Calu3 (cell line): Measurements from ENCODE around the gene HDGF. TPM values are rescaled to one million over a fixed set of nuclear protein-coding genes. Genes with fewer than 3 reads are reported as not detected.

Experiments used
- BruUV-seq: library from RNA; stranded (reverse); fragments of 400-500 nt; replicated peaks from 2 replicates; lab custom pipeline; 2021; lab: Mats Ljungman, UMichigan
- CTCF ChIA-PET: fragments of 300-600 bp; sonication (Branson Sonifier 250); formaldehyde crosslinking; loops from one replicate; lab custom pipeline; 2022; ENCODE audit warnings: antibody characterized with exemption; lab: Charles Lee
- DNase-seq: peaks from one replicate; pipeline ENCODE4 v3.0.0; 2022
- H3K27ac Mint-ChIP-seq: one replicate; pipeline ENCODE4 v1.8.0; 2022; ENCODE audit warnings: mixed read lengths; ENCODE audit not compliant: unreplicated experiment
- H3K27me3 Mint-ChIP-seq: one replicate; pipeline ENCODE4 v1.8.0; 2022; ENCODE audit warnings: mixed read lengths; ENCODE audit not compliant: unreplicated experiment
- H3K36me3 Mint-ChIP-seq: one replicate; pipeline ENCODE4 v1.8.0; 2022; ENCODE audit warnings: mild to moderate bottlenecking, moderate library complexity, mixed read lengths; ENCODE audit not compliant: insufficient read depth, unreplicated experiment
- H3K4me1 Mint-ChIP-seq: one replicate; pipeline ENCODE4 v1.8.0; 2022; ENCODE audit warnings: mild to moderate bottlenecking, low read depth, mixed read lengths; ENCODE audit not compliant: unreplicated experiment
- H3K4me3 Mint-ChIP-seq: one replicate; pipeline ENCODE4 v1.8.0; 2022; ENCODE audit warnings: mild to moderate bottlenecking, low read depth, moderate library complexity, mixed read lengths; ENCODE audit not compliant: unreplicated experiment
- H3K9me3 Mint-ChIP-seq: one replicate; pipeline ENCODE4 v1.8.0; 2022; ENCODE audit warnings: low read depth, mixed read lengths; ENCODE audit not compliant: unreplicated experiment
- intact Hi-C: fragments of 100-400 bp; cut with micrococcal nuclease; formaldehyde crosslinking; loops from one replicate; pipeline ENCODE4 v1.10.0; 2022; ENCODE audit not compliant: unreplicated experiment
- total RNA-seq: library from RNA; stranded (reverse); gene quantifications from 2 replicates; pipeline ENCODE4 v1.2.3, GENCODE V29; 2022
- TF ChIP-seq, protein P1 (sequence below): fragments of 200-600 bp; IDR thresholded peaks from one replicate; pipeline ENCODE4 v1.8.0; 2022; ENCODE audit warnings: antibody characterized with exemption; ENCODE audit not compliant: unreplicated experiment

Gene HDGF
- total RNA-seq, 1 experiment from 2014 or later = 470 TPM

DNA sequence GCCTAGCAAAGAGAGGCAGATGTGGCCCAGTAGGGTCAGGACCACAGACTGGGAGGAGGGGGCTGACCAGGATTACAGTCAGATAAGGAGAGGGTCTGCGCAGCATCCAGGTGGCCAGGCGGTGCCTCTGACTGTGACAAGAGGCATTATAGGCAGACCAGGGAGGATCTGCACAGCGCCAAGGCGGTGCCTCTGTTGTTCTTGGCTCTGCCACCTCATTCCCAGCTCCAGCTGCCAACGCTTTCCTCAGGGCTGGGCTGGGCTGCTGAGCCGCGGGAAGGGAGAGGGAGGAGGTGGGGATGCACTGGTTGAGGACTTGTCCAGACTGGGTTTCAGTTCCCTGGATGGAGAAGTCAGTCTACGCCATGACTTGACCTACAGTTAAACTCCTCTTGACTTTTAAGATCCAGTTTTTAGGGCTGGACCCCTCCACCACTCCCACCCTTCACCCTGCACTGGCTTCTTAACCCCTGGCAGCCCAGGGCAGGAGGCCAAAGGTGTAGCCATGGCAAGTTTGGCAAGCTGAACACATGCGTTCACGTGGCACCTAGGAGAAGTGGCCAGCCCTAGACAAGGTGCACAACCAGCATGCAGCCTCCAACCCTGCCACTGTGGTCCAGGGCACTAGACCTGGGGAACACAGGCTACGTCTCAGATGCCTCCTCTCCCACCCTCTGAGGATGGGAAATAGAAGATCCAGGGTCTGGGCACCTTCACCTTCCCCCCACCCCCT is 41.6 kb downstream of the HDGF start:
- H3K36me3 Mint-ChIP-seq = peaks cover 25% of the 10 kb centered on the region
- H3K4me3 Mint-ChIP-seq = no peak overlapping the region
- no peak overlapping the region for H3K27ac Mint-ChIP-seq
- BruUV-seq = no TSS peak
- H3K27me3 Mint-ChIP-seq = peaks cover 13% of the 10 kb centered on the region
- H3K9me3 Mint-ChIP-seq = no peaks in the 10 kb centered on the region
- CTCF ChIA-PET = interaction anchor here (7.1 kb wide), 1 partner anchor 18 kb away, joined by 130 read pairs; no protein-coding TSS in a partner anchor
- peaks cover 31% of the 10 kb centered on the region for H3K4me1 Mint-ChIP-seq
- intact Hi-C loops = no loop called here
- TF ChIP-seq, protein P1, sequence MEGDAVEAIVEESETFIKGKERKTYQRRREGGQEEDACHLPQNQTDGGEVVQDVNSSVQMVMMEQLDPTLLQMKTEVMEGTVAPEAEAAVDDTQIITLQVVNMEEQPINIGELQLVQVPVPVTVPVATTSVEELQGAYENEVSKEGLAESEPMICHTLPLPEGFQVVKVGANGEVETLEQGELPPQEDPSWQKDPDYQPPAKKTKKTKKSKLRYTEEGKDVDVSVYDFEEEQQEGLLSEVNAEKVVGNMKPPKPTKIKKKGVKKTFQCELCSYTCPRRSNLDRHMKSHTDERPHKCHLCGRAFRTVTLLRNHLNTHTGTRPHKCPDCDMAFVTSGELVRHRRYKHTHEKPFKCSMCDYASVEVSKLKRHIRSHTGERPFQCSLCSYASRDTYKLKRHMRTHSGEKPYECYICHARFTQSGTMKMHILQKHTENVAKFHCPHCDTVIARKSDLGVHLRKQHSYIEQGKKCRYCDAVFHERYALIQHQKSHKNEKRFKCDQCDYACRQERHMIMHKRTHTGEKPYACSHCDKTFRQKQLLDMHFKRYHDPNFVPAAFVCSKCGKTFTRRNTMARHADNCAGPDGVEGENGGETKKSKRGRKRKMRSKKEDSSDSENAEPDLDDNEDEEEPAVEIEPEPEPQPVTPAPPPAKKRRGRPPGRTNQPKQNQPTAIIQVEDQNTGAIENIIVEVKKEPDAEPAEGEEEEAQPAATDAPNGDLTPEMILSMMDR = no peak
- DNase-seq = no peak

DNA sequence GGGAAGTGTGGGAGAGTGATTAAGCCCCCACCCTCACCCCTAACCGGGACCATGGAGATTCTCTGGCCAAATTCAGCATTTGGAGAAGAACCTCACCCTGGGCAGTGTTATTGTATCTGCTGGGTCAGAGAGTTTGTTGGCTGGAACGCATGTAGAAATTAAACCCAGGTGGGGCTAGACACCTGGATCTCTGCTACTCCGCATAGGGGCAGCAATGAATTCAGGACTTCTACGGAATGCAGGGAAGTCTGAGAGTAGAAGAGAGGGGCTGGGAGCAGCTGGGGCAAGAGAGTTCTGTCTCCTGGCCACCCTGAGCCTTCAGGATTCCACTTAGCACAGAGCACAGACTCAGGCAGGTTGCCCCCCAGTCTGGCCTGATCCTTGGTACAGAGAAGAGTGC is 42.4 kb downstream of the HDGF start:
- Mint-ChIP-seq H3K36me3 (peaks cover 23% of the 10 kb centered on the region), H3K4me3 (no peak overlapping the region), H3K9me3 (no peaks in the 10 kb centered on the region), H3K27ac (no peak overlapping the region), H3K4me1 (peaks cover 34% of the 10 kb centered on the region), H3K27me3 (peaks cover 13% of the 10 kb centered on the region)
- no peak for DNase-seq
- BruUV-seq = no TSS peak
- CTCF ChIA-PET = interaction anchor here (7.1 kb wide), 1 partner anchor 17 kb away, joined by 130 read pairs; no protein-coding TSS in a partner anchor
- TF ChIP-seq, protein P1 = no peak
- intact Hi-C loops = no loop called here

DNA sequence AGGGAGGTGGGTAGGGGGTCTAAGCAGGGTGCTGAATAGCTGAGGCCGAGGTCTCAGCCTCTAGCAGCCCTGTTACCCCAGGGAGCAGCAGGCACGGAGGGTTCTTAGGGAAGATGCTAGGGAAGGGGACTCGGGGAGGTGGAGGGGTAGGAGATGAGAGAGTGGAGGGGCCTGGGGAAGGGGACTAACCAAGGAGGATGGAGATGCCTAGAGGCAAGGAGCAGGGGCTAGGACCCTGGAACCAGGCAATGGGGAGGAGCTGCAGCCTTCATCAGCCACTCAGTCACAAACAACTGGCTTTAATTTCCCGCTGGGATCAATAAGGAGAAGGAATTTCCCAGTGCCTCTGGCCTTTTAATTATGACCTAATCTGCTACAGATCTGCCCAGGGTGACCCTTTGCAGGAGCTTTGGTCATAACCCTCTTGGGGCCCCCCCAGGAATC is 43.2 kb downstream of the HDGF start:
- TF ChIP-seq, protein P1 = no peak
- Mint-ChIP-seq H3K27ac (no peak overlapping the region), H3K9me3 (no peaks in the 10 kb centered on the region), H3K4me3 (no peak overlapping the region), H3K36me3 (peaks cover 23% of the 10 kb centered on the region), H3K4me1 (peaks cover 37% of the 10 kb centered on the region), H3K27me3 (peaks cover 13% of the 10 kb centered on the region)
- BruUV-seq = no TSS peak
- no peak for DNase-seq
- intact Hi-C loops = no loop called here
- CTCF ChIA-PET = interaction anchor here (0.5 to 7.1 kb wide), 4 partner anchors 15 to 26 kb away, joined by 3 to 130 read pairs (median 4); no protein-coding TSS in a partner anchor

DNA sequence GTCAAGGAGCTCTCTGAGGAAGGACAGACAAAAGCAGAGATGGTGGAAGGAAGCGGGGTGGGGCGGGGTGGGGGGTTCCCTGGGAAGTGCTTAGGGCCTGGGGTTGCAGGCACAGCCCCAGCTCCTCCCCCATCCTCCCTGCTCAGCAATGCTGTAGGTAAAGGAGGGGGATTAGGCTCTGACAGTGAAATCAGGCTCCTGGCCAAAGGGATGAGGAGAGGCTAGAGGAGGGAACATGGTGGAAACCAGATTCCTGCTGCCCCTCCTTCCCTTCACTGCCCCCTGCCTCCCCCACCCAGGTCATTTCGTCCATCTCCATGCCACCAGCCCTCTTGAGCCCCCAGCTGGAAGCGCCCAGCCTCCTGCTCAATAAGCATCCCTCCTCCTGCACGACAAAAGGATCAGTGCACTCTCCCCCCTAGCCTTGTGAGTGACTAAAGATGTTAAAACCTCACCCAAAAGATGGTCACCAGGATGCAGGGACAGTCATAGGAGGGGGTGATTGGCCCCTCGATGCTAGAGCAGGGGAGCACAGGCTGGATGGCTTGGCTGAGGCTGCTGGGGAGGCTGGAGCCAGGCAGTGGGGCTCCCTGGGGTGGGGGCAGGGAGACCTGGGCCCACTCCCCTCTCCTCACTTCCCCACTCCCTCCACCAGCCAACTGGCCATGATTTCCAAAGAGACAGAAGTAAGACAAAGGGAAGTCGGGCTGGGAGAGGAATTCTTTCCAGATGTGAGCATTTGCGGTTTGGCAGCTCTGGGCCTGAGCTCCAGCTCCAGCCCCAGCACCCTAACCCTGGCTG is 43.9 kb downstream of the HDGF start:
- peaks cover 23% of the 10 kb centered on the region for H3K36me3 Mint-ChIP-seq
- CTCF ChIA-PET = interaction anchor here (0.6 to 7.1 kb wide), 5 partner anchors 11 to 220 kb away, joined by 3 to 130 read pairs (median 4); no protein-coding TSS in a partner anchor
- no TSS peak for BruUV-seq
- H3K4me3 Mint-ChIP-seq = no peak overlapping the region
- peaks cover 13% of the 10 kb centered on the region for H3K27me3 Mint-ChIP-seq
- TF ChIP-seq, protein P1 = no peak
- no peak overlapping the region for H3K27ac Mint-ChIP-seq
- no peaks in the 10 kb centered on the region for H3K9me3 Mint-ChIP-seq
- no peak for DNase-seq
- intact Hi-C loops = no loop called here
- peaks cover 37% of the 10 kb centered on the region for H3K4me1 Mint-ChIP-seq
